ENCODE data around the gene WNT2B.

The WNT2B gene

DNA sequence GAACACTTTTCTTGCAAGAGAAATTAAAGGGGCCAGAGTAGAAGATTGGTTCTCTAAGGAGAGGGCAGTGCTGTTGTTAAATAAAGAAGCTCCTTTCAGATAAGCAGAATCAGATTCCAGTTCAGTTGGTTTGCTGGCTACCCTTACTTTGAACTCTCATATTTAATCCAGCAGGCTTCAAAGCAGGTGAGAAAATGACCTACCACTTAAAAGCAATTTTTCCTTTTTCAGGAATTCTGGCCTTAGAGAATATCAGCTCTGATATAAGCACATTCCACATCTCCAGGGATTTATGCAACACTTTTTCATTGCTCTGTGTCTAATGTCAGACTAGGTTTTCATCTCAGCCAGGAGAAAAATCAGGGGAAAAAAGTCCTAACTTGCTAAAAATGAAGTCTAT is 28.7 kb downstream of the WNT2B start:
- TF ChIP-seq, protein P1, sequence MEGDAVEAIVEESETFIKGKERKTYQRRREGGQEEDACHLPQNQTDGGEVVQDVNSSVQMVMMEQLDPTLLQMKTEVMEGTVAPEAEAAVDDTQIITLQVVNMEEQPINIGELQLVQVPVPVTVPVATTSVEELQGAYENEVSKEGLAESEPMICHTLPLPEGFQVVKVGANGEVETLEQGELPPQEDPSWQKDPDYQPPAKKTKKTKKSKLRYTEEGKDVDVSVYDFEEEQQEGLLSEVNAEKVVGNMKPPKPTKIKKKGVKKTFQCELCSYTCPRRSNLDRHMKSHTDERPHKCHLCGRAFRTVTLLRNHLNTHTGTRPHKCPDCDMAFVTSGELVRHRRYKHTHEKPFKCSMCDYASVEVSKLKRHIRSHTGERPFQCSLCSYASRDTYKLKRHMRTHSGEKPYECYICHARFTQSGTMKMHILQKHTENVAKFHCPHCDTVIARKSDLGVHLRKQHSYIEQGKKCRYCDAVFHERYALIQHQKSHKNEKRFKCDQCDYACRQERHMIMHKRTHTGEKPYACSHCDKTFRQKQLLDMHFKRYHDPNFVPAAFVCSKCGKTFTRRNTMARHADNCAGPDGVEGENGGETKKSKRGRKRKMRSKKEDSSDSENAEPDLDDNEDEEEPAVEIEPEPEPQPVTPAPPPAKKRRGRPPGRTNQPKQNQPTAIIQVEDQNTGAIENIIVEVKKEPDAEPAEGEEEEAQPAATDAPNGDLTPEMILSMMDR (IDR thresholded peaks at IDR 0.05; ENCODE audit: poor library complexity, severe bottlenecking), result no peak
- H3K4me1 ChIP-seq (ENCODE audit: insufficient read depth, poor library complexity, severe bottlenecking), result peaks cover 3% of the 10 kb centered on the region
- no peak for ATAC-seq (ENCODE audit: low read depth)

DNA sequence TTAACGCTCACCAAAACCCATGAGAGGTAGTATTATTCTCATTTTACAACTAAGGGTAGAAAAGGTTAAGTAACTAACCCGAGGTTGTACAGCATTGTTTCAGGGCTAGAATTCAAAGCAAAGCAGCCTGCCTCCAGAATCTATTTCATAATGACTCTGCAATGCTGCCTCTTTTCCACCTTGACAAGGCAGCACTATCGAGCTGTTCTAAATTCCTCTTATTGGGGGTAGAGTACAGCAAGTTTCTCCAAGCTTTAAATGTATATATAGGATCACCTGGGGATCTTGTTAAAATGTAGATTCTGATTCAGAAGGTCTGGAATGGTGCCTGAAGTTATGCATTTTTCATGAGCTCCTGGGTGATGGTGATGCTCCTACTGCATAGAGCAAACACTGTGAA is 30.1 kb downstream of the WNT2B start:
- Histone ChIP-seq H3K9me3 (ENCODE audit: severe bottlenecking) (no peaks in the 10 kb centered on the region), H3K36me3 (ENCODE audit: low read depth) (peaks cover 24% of the 10 kb centered on the region), H3K4me3 (ENCODE audit: severe bottlenecking) (no peak overlapping the region), H3K27me3 (ENCODE audit: insufficient read depth, poor library complexity, severe bottlenecking) (no peaks in the 10 kb centered on the region), H3K27ac (ENCODE audit: poor library complexity, severe bottlenecking) (no peak overlapping the region), H3K4me1 (ENCODE audit: insufficient read depth, poor library complexity, severe bottlenecking) (peaks cover 9% of the 10 kb centered on the region)
- TF ChIP-seq, protein P1 (IDR thresholded peaks at IDR 0.05; ENCODE audit: poor library complexity, severe bottlenecking), result no peak
- DNase-seq (ENCODE audit: low spot score) (no peak), ATAC-seq (ENCODE audit: low read depth) (no peak)

More for the DNA sequence above, 28.7 kb downstream of the WNT2B start:
- no peak for DNase-seq (ENCODE audit: low spot score)
- no peaks in the 10 kb centered on the region for H3K9me3 ChIP-seq (ENCODE audit: severe bottlenecking)
- no peak overlapping the region for H3K4me3 ChIP-seq (ENCODE audit: severe bottlenecking)
- H3K27ac ChIP-seq (ENCODE audit: poor library complexity, severe bottlenecking), result no peak overlapping the region
- peaks cover 24% of the 10 kb centered on the region for H3K36me3 ChIP-seq (ENCODE audit: low read depth)
- H3K27me3 ChIP-seq (ENCODE audit: insufficient read depth, poor library complexity, severe bottlenecking), result no peaks in the 10 kb centered on the region

DNA sequence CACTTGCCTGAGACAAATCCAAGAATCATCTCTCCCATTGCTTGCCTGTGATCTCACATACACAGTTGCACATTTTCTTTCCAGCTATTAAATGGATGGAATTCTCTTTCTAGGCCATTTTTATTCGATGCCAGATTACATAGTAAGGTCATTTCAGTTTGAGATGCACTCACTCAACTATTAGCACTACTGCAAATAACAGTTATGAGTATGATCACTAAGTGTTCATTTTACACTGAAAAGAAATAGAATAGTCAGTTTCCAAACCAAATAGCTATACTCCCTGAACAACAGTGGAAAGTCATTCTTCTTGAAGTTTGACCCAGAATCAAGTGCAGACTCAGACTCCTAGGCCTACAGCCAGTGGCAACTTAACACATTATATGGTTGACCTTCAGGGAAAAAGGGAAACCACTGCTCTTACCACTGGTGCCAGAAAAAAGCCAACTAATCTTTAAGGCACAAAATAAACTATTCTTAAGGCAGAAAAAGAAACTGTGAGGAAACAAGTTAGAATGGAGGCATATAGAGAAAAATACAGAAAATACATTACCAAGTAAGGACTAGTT is 31.5 kb downstream of the WNT2B start:
- H3K4me1 ChIP-seq (ENCODE audit: insufficient read depth, poor library complexity, severe bottlenecking), result peaks cover 23% of the 10 kb centered on the region
- TF ChIP-seq, protein P1 (IDR thresholded peaks at IDR 0.05; ENCODE audit: poor library complexity, severe bottlenecking), result no peak
- no peak overlapping the region for H3K27ac ChIP-seq (ENCODE audit: poor library complexity, severe bottlenecking)

DNA sequence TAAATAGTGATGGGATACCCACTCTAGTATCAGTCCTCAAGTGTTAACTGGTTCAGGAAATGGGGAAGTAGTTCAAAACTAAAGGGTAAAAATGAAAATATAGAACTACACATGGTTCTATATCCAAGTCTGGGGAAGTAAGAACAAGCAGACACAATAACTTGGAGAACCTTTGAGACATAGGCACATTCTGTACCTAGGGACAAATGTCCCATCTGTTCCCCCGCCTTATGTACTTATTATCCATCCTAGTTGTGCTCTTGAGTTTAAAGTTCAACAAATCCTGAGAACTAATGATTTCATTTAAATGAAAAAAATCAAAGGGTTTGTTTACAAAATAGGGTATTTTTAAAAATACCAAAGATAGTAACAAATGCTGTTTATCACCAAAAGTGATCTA is 32.5 kb downstream of the WNT2B start:
- DNase-seq (ENCODE audit: low spot score), result no peak
- no peak overlapping the region for H3K4me3 ChIP-seq (ENCODE audit: severe bottlenecking)
- H3K27ac ChIP-seq (ENCODE audit: poor library complexity, severe bottlenecking), result no peak overlapping the region
- peaks cover 16% of the 10 kb centered on the region for H3K36me3 ChIP-seq (ENCODE audit: low read depth)
- TF ChIP-seq, protein P1 (IDR thresholded peaks at IDR 0.05; ENCODE audit: poor library complexity, severe bottlenecking), result no peak
- no peaks in the 10 kb centered on the region for H3K9me3 ChIP-seq (ENCODE audit: severe bottlenecking)
- peaks cover 30% of the 10 kb centered on the region for H3K4me1 ChIP-seq (ENCODE audit: insufficient read depth, poor library complexity, severe bottlenecking)
- ATAC-seq (ENCODE audit: low read depth), result no peak
- H3K27me3 ChIP-seq (ENCODE audit: insufficient read depth, poor library complexity, severe bottlenecking), result no peaks in the 10 kb centered on the region

More for the DNA sequence above, 31.5 kb downstream of the WNT2B start:
- H3K36me3 ChIP-seq (ENCODE audit: low read depth), result peaks cover 24% of the 10 kb centered on the region
- no peaks in the 10 kb centered on the region for H3K9me3 ChIP-seq (ENCODE audit: severe bottlenecking)
- ATAC-seq (ENCODE audit: low read depth), result no peak
- no peak overlapping the region for H3K4me3 ChIP-seq (ENCODE audit: severe bottlenecking)
- no peaks in the 10 kb centered on the region for H3K27me3 ChIP-seq (ENCODE audit: insufficient read depth, poor library complexity, severe bottlenecking)
- no peak for DNase-seq (ENCODE audit: low spot score)

DNA sequence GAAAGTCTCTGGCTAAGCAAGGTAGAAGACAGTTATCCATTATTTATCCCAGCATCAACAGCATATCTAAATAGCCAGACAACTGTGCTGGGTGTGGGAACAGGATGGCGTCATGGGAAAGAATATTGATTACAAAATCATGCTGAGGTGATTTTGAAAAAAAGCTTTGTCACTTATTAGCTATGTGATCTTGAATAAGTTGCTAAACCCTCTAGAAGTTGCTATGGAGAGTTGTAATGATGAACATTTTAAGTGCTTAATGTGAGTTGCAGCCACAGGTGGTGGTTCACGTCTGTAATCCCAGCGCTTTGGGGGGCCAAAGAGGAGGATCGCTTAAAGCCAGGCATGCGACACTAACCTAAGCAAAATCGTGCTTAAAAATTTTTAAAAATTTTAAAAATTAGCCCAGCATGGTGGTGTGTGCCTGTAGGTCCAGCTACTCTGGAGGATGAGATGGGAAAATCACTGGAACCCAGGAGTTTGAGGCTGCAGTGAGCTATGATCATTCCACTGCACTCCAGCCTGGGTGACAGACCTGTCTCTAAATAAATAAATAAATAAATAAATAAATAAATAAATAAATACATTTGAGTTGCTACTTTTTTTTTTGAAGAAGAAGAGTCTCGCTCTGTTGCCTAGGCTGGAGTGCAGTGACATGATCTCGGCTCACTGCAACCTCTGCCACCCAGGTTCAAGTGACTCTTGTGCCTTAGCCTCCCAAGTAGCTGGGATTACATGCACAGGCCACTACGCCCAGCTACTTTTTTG is 33.6 kb downstream of the WNT2B start:
- peaks cover 12% of the 10 kb centered on the region for H3K36me3 ChIP-seq (ENCODE audit: low read depth)
- no peaks in the 10 kb centered on the region for H3K9me3 ChIP-seq (ENCODE audit: severe bottlenecking)
- H3K27me3 ChIP-seq (ENCODE audit: insufficient read depth, poor library complexity, severe bottlenecking), result no peaks in the 10 kb centered on the region
- DNase-seq (ENCODE audit: low spot score), result no peak
- H3K27ac ChIP-seq (ENCODE audit: poor library complexity, severe bottlenecking), result peak overlapping the region; percentile 93
- ATAC-seq (ENCODE audit: low read depth), result no peak
- H3K4me1 ChIP-seq (ENCODE audit: insufficient read depth, poor library complexity, severe bottlenecking), result peaks cover 30% of the 10 kb centered on the region
- TF ChIP-seq, protein P1 (IDR thresholded peaks at IDR 0.05; ENCODE audit: poor library complexity, severe bottlenecking), result no peak
- H3K4me3 ChIP-seq (ENCODE audit: severe bottlenecking), result no peak overlapping the region
